ENCODE data around the gene URI1.
"Not testable (repeated sequence)": the region's sequence is repeated elsewhere in the genome, so short reads cannot be mapped to it uniquely, and the experiment has no call there.

URI1 gene

GRCh38 chr19:29964171-29964570, 22.1 kb downstream of the URI1 start:
- H3K27ac ChIP-seq, result no peak overlapping the region
- TF ChIP-seq CTCF (IDR thresholded peaks at IDR 0.05), result no peak
- H3K4me3 ChIP-seq, result no peak overlapping the region
- DNase-seq (ENCODE audit: low spot score), result no peak

GRCh38 chr19:29965492-29965891, 23.5 kb downstream of the URI1 start:
- Histone ChIP-seq H3K4me3 (no peak overlapping the region), H3K27ac (no peak overlapping the region)
- no peak for TF ChIP-seq CTCF (IDR thresholded peaks at IDR 0.05)
- DNase-seq (ENCODE audit: low spot score), result no peak

GRCh38 chr19:29966142-29966541, 24.1 kb downstream of the URI1 start:
- not testable (repeated sequence) for H3K27ac ChIP-seq; H3K4me3 ChIP-seq; DNase-seq (ENCODE audit: low spot score)

GRCh38 chr19:29966588-29967249, 24.7 kb downstream of the URI1 start:
- H3K27ac ChIP-seq, result no peak overlapping the region
- no peak overlapping the region for H3K4me3 ChIP-seq
- no peak for TF ChIP-seq CTCF (IDR thresholded peaks at IDR 0.05)
- no peak for DNase-seq (ENCODE audit: low spot score)

- Histone ChIP-seq H3K4me3 (no peak overlapping the region), H3K27ac (no peak overlapping the region)
- DNase-seq (ENCODE audit: low spot score), result no peak
- TF ChIP-seq CTCF (IDR thresholded peaks at IDR 0.05), result no peak
These were observed 25.6 kb downstream of the URI1 start for GRCh38 chr19:29967623-29968022.

- Histone ChIP-seq H3K27ac (no peak overlapping the region), H3K4me3 (no peak overlapping the region)
- TF ChIP-seq CTCF (IDR thresholded peaks at IDR 0.05), result no peak
- no peak for DNase-seq (ENCODE audit: low spot score)
These were observed 27.9 kb downstream of the URI1 start for GRCh38 chr19:29969891-29970290.

GRCh38 chr19:29971002-29971401, 29.0 kb downstream of the URI1 start:
- TF ChIP-seq CTCF (IDR thresholded peaks at IDR 0.05), result no peak
- no peak for DNase-seq (ENCODE audit: low spot score)

More at GRCh38 chr19:29971002-29971401, 29.0 kb downstream of the URI1 start:
- Histone ChIP-seq H3K4me3 (no peak overlapping the region), H3K27ac (no peak overlapping the region)
